CD14-positive monocyte (primary cell): Measurements from ENCODE around the gene LDLRAP1. TPM values are rescaled to one million over a fixed set of nuclear protein-coding genes. Genes with fewer than 3 reads are reported as not detected.

ENCODE experiments used
- DNase-seq, 3 donors: peaks; one replicate each; pipeline ENCODE4 v3.0.0-alpha.2; 2011 to 2022
- H2AFZ ChIP-seq: 2 replicates; pipeline ENCODE4 v1.6.0; 2012; ENCODE audit warnings: mild to moderate bottlenecking, low read depth, low read length, inconsistent platforms; ENCODE audit not compliant: insufficient read depth, poor library complexity, severe bottlenecking
- H3K27ac ChIP-seq, 2 donors: 1 replicate in 1 of 2; 2 replicates in 1 of 2; pipeline ENCODE4 v1.5.1; 2012 to 2013; ENCODE audit warnings: low read length in 2 of 2, control low read depth in 1 of 2, inconsistent platforms in 1 of 2, low read depth in 1 of 2, mild to moderate bottlenecking in 1 of 2
- H3K27me3 ChIP-seq, 2 donors: one replicate each; pipeline versions ENCODE4 v1.6.0 to v1.6.1; 2011 to 2013; ENCODE audit warnings: low read length in 2 of 2; ENCODE audit not compliant: control insufficient read depth in 2 of 2, insufficient read depth in 2 of 2
- H3K36me3 ChIP-seq, 2 donors: replicated peaks in 1 of 2; 1 replicate in 1 of 2; 2 replicates in 1 of 2; pipeline versions ENCODE4 v1.5.1 to v1.6.1; 2012 to 2013; ENCODE audit warnings: low read length in 2 of 2, control low read depth in 1 of 2, inconsistent platforms in 1 of 2, mild to moderate bottlenecking in 1 of 2; ENCODE audit not compliant: insufficient read depth in 2 of 2, control insufficient read depth in 1 of 2
- H3K4me1 ChIP-seq, 2 donors: 1 replicate in 1 of 2; 2 replicates in 1 of 2; pipeline versions ENCODE4 v1.5.1 to v1.6.1; 2012 to 2013; ENCODE audit warnings: low read length in 2 of 2, control low read depth in 1 of 2, inconsistent platforms in 1 of 2, mild to moderate bottlenecking in 1 of 2, moderate library complexity in 1 of 2; ENCODE audit not compliant: insufficient read depth in 2 of 2, control insufficient read depth in 1 of 2
- H3K4me2 ChIP-seq: replicated peaks from 2 replicates; pipeline ENCODE3; 2012; ENCODE audit warnings: low read length, moderate library complexity, mild to moderate bottlenecking; ENCODE audit not compliant: poor library complexity, severe bottlenecking; ENCODE audit errors: extremely low read depth
- H3K4me3 ChIP-seq, 3 experiments: fragments of 200-600 bp in 1 of 3; sonication (generic) in 1 of 3; replicated peaks in 1 of 3; 1 replicate in 2 of 3; 2 replicates in 1 of 3; pipeline ENCODE4 v1.5.1; 2011 to 2013; ENCODE audit warnings: low read length in 3 of 3, mild to moderate bottlenecking in 3 of 3, control low read depth in 2 of 3, low read depth in 2 of 3, inconsistent platforms in 1 of 3, moderate library complexity in 1 of 3
- H3K79me2 ChIP-seq: 2 replicates; pipeline ENCODE4 v1.6.0; 2012; ENCODE audit warnings: mild to moderate bottlenecking, control low read depth, inconsistent platforms, low read length, moderate library complexity; ENCODE audit not compliant: insufficient read depth
- H3K9ac ChIP-seq: 2 replicates; pipeline ENCODE4 v1.6.0; 2017; ENCODE audit warnings: low read length, mild to moderate bottlenecking; ENCODE audit not compliant: insufficient read depth, poor library complexity, severe bottlenecking
- H3K9me3 ChIP-seq, 2 donors: replicated peaks in 1 of 2; 1 replicate in 1 of 2; 2 replicates in 1 of 2; pipeline versions ENCODE4 v1.5.1 to v1.6.1; 2012 to 2013; ENCODE audit warnings: low read length in 2 of 2, control low read depth in 1 of 2; ENCODE audit not compliant: control insufficient read depth in 1 of 2, insufficient read depth in 1 of 2
- H4K20me1 ChIP-seq: 2 replicates; pipeline ENCODE4 v1.6.0; 2012; ENCODE audit warnings: mild to moderate bottlenecking, low read length, control low read depth, moderate library complexity; ENCODE audit not compliant: insufficient read depth
- H3K27ac Mint-ChIP-seq, 7 donors: one replicate each; pipeline ENCODE4 v1.8.0; 2020; ENCODE audit warnings: mild to moderate bottlenecking in 7 of 7, mixed read lengths in 7 of 7, moderate library complexity in 6 of 7, inconsistent platforms in 2 of 7
- H3K27me3 Mint-ChIP-seq, 3 donors: one replicate each; pipeline ENCODE4 v1.8.0; 2021 to 2022; ENCODE audit warnings: low read depth in 3 of 3, mild to moderate bottlenecking in 3 of 3, mixed read lengths in 3 of 3, moderate library complexity in 3 of 3, inconsistent platforms in 1 of 3
- H3K36me3 Mint-ChIP-seq, 2 donors: one replicate each; pipeline ENCODE4 v1.8.0; 2020; ENCODE audit warnings: mixed read lengths in 2 of 2, inconsistent platforms in 1 of 2, mild to moderate bottlenecking in 1 of 2
- H3K4me1 Mint-ChIP-seq: one replicate; pipeline ENCODE4 v1.8.0; 2020; ENCODE audit warnings: mild to moderate bottlenecking, mixed read lengths
- H3K4me3 Mint-ChIP-seq, 2 donors: one replicate each; pipeline ENCODE4 v1.8.0; 2020; ENCODE audit warnings: mild to moderate bottlenecking in 2 of 2, mixed read lengths in 2 of 2, moderate library complexity in 1 of 2
- H3K9me3 Mint-ChIP-seq, 7 donors: one replicate each; pipeline ENCODE4 v1.8.0; 2020 to 2022; ENCODE audit warnings: mixed read lengths in 7 of 7, mild to moderate bottlenecking in 6 of 7, moderate library complexity in 6 of 7, inconsistent platforms in 2 of 7
- WGBS: methylation state at CpG from one replicate; pipeline ENCODE4 v1.1.5; 2013; ENCODE audit warnings: missing lambda C conversion rate; ENCODE audit not compliant: insufficient coverage; 5-methylcytosine and 5-hydroxymethylcytosine counted together
- intact Hi-C, 2 donors: fragments of 100-400 bp; cut with micrococcal nuclease; formaldehyde crosslinking; loops; one replicate each; pipeline versions ENCODE4 v1.15.0 to v1.15.1; 2023
- polyA plus RNA-seq, 3 donors: library from polyadenylated mRNA; depleted of rRNA in 1 of 3; unstranded in 2 of 3; stranded (reverse) in 1 of 3; fragments of 300-500 nt in 2 of 3; fragments of >200 nt in 1 of 3; fragmentation: Illumina TruSeq in 2 of 3; gene quantifications; 1 replicate in 2 of 3; 2 replicates in 1 of 3; pipeline ENCODE4 v1.2.3, GENCODE V29; 2012 to 2021
- TF ChIP-seq, protein P1 (sequence below): fragments of 200-600 bp; IDR thresholded peaks from one replicate; pipeline ENCODE4 v1.8.0; 2022; ENCODE audit warnings: antibody characterized with exemption, mild to moderate bottlenecking

LDLRAP1 gene
- polyA plus RNA-seq, 3 donors = 12.8 to 18.5 (median 14.6) TPM

DNA sequence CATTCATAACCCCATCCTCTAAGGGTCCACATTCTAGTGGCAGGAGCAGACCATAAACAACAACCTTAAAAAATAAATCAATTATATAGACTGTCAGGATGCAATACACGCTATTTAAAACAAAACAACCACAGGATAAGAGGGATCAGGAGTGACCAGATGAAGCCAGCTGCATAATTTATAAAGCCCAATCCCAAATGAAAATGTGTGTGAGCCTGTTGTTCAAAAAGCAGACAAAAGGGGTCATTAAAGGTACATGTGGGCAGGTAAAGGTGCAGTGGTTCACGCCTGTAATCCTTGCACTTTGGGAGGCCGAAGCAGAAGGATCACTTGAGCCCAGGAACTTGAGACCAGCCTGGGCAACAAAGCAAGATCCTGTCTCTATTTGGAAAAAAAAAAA lies 10.4 kb upstream of the LDLRAP1 start:
- Histone ChIP-seq H4K20me1 (no peaks in the 10 kb centered on the region), H3K36me3 (no peaks in the 10 kb centered on the region), H3K27ac (no peak overlapping the region), H3K9ac (no peak overlapping the region), H3K4me2 (no peak overlapping the region), H3K27me3 (no peaks in the 10 kb centered on the region), H3K9me3 (no peaks in the 10 kb centered on the region), H2AFZ (no peak overlapping the region), H3K4me1 (peaks cover 6 to 7% of the 10 kb centered on the region in 2 donors), H3K79me2 (no peaks in the 10 kb centered on the region), H3K4me3 (no peak overlapping the region)
- no peak for DNase-seq
- Mint-ChIP-seq H3K4me1 (peaks cover 8% of the 10 kb centered on the region), H3K4me3 (no peak overlapping the region), H3K36me3 (no peaks in the 10 kb centered on the region), H3K27me3 (peaks cover 2 to 4% (median 2%) of the 10 kb centered on the region in 3 donors), H3K27ac (no peak overlapping the region), H3K9me3 (peaks cover 0 to 2% (median 0%) of the 10 kb centered on the region in 7 donors)
- intact Hi-C loops = no loop called here
- 100% methylated on average over 2 of the region's 3 CpGs for WGBS
- TF ChIP-seq, protein P1, sequence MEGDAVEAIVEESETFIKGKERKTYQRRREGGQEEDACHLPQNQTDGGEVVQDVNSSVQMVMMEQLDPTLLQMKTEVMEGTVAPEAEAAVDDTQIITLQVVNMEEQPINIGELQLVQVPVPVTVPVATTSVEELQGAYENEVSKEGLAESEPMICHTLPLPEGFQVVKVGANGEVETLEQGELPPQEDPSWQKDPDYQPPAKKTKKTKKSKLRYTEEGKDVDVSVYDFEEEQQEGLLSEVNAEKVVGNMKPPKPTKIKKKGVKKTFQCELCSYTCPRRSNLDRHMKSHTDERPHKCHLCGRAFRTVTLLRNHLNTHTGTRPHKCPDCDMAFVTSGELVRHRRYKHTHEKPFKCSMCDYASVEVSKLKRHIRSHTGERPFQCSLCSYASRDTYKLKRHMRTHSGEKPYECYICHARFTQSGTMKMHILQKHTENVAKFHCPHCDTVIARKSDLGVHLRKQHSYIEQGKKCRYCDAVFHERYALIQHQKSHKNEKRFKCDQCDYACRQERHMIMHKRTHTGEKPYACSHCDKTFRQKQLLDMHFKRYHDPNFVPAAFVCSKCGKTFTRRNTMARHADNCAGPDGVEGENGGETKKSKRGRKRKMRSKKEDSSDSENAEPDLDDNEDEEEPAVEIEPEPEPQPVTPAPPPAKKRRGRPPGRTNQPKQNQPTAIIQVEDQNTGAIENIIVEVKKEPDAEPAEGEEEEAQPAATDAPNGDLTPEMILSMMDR = no peak

DNA sequence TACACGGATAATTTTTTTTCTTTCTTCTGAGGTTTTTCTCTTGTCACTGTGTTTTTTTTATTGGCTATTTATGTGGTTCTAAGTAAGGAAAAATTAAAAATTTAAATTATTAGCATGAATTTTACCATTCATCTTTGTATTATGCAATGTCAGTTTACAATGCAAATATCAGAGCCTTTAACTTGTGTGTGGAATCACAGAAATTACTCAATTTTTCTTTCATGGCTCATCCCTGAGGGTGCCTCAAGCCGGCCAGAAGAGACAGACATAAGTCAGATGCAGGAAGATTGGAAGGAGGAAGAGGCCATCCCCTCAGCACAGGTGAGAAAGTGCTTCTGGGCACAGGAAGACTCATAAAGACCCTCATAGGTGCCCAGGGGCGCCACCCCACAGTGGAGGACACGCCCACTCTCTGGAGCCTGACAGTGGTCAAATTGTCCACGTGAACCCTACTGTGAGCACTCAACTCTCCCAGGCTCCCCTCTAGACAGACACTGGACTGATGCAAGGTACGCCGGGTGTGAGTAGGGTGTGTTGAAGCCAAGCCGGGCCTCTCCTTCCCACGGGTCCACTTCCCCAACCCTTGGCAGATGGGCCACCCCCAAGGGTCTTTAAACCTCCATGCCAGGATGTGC lies 9.5 kb upstream of the LDLRAP1 start:
- no peak overlapping the region for H3K4me2 ChIP-seq
- 84% methylated on average over 4 of the region's 9 CpGs for WGBS
- no peak overlapping the region for H2AFZ ChIP-seq
- no peaks in the 10 kb centered on the region for H3K36me3 ChIP-seq
- H3K4me1 Mint-ChIP-seq = peaks cover 8% of the 10 kb centered on the region
- no peak for DNase-seq
- H3K27ac Mint-ChIP-seq = no peak overlapping the region
- peaks cover 2 to 4% (median 2%) of the 10 kb centered on the region in 3 donors for H3K27me3 Mint-ChIP-seq
- no peaks in the 10 kb centered on the region for H4K20me1 ChIP-seq
- peaks cover 0 to 2% (median 0%) of the 10 kb centered on the region in 7 donors for H3K9me3 Mint-ChIP-seq
- no peak overlapping the region for H3K27ac ChIP-seq
- H3K9ac ChIP-seq = no peak overlapping the region
- no peak overlapping the region for H3K4me3 ChIP-seq
- intact Hi-C loops = no loop called here
- no peaks in the 10 kb centered on the region for H3K79me2 ChIP-seq
- no peak overlapping the region for H3K4me3 Mint-ChIP-seq
- no peaks in the 10 kb centered on the region for H3K9me3 ChIP-seq
- peaks cover 6 to 7% of the 10 kb centered on the region in 2 donors for H3K4me1 ChIP-seq
- TF ChIP-seq, protein P1 = no peak
- no peaks in the 10 kb centered on the region for H3K36me3 Mint-ChIP-seq
- no peaks in the 10 kb centered on the region for H3K27me3 ChIP-seq
